HepG2 (cell line): ENCODE measurements around the gene GABARAPL2. TPM values are rescaled to one million over a fixed set of nuclear protein-coding genes. Genes with fewer than 3 reads are reported as not detected.

Experiments
- ASH2L ChIP-seq: fragments of 300-600, 200-600 bp; sonication (generic); IDR thresholded peaks from 2 replicates; pipeline ENCODE4 v1.7.0; 2017; ENCODE audit warnings: low read depth, mild to moderate bottlenecking, moderate library complexity, mixed read lengths, low read length; ENCODE audit not compliant: insufficient read length
- ATF7 ChIP-seq, 2 experiments: fragments of 450-650 bp in 1 of 2; sonication (generic) in 1 of 2; formaldehyde crosslinking in 1 of 2; IDR thresholded peaks; 2 replicates each; pipeline versions ENCODE4 v1.4.0 to v1.6.1; 2016 to 2020; ENCODE audit warnings: antibody characterized with exemption in 1 of 2, mild to moderate bottlenecking in 1 of 2, missing genetic modification reagents in 1 of 2
- KDM5B ChIP-seq: sonication (generic); formaldehyde crosslinking; IDR thresholded peaks from 2 replicates; pipeline ENCODE4 v1.4.0; 2020; ENCODE audit warnings: missing genetic modification reagents, mild to moderate bottlenecking, borderline replicate concordance
- LCORL ChIP-seq, 2 experiments: fragments of 450-650 bp in 1 of 2; sonication (generic) in 1 of 2; formaldehyde crosslinking in 1 of 2; IDR thresholded peaks; 2 replicates each; pipeline versions ENCODE4 v1.5.0 to v1.6.1; 2017 to 2020; ENCODE audit warnings: antibody characterized with exemption in 1 of 2, missing genetic modification reagents in 1 of 2
- MLLT10 ChIP-seq: sonication (generic); formaldehyde crosslinking; IDR thresholded peaks from 2 replicates; pipeline ENCODE4 v1.4.0; 2020; ENCODE audit warnings: missing genetic modification reagents
- MYPOP ChIP-seq: sonication (generic); formaldehyde crosslinking; IDR thresholded peaks from 2 replicates; pipeline ENCODE4 v1.8.1; 2023; ENCODE audit warnings: mild to moderate bottlenecking, moderate library complexity, missing genetic modification reagents
- PAWR ChIP-seq: sonication (generic); formaldehyde crosslinking; IDR thresholded peaks from 2 replicates; pipeline ENCODE4 v1.4.0; 2020; ENCODE audit warnings: missing genetic modification reagents, mild to moderate bottlenecking, borderline replicate concordance
- POLR2AphosphoS2 ChIP-seq: IDR thresholded peaks from 2 replicates; pipeline ENCODE4 v1.6.1; 2011; ENCODE audit warnings: low read depth, low read length, improper control_type of control experiment
- SAP130 ChIP-seq: IDR thresholded peaks from 2 replicates; pipeline ENCODE4 v1.6.1; 2016; ENCODE audit warnings: low read depth
- SCMH1 ChIP-seq: sonication (generic); formaldehyde crosslinking; IDR thresholded peaks from 2 replicates; pipeline ENCODE4 v1.9.0; 2021; ENCODE audit warnings: missing genetic modification reagents, mild to moderate bottlenecking, borderline replicate concordance
- SMAD9 ChIP-seq: sonication (generic); formaldehyde crosslinking; IDR thresholded peaks from 2 replicates; pipeline ENCODE4 v1.5.1; 2020; ENCODE audit warnings: mild to moderate bottlenecking, missing genetic modification reagents
- ZC3H4 ChIP-seq: sonication (generic); formaldehyde crosslinking; IDR thresholded peaks from 2 replicates; pipeline ENCODE4 v1.4.0; 2020; ENCODE audit warnings: missing genetic modification reagents, borderline replicate concordance
- ZNF224 ChIP-seq: sonication (generic); formaldehyde crosslinking; IDR thresholded peaks from 2 replicates; pipeline ENCODE4 v1.5.0; 2020; ENCODE audit warnings: mild to moderate bottlenecking, missing genetic modification reagents
- ZNF431 ChIP-seq: sonication (generic); formaldehyde crosslinking; IDR thresholded peaks from 2 replicates; pipeline ENCODE4 v1.9.0; 2022; ENCODE audit warnings: missing genetic modification reagents, low read depth, mild to moderate bottlenecking, borderline replicate concordance
- ZNF580 ChIP-seq: IDR thresholded peaks from 2 replicates; pipeline ENCODE4 v1.6.1; 2016; ENCODE audit warnings: low read depth, borderline replicate concordance
- ZNF607 ChIP-seq: sonication (generic); formaldehyde crosslinking; IDR thresholded peaks from 2 replicates; pipeline ENCODE4 v1.5.1; 2020; ENCODE audit warnings: missing genetic modification reagents, mild to moderate bottlenecking, borderline replicate concordance
- ZNF737 ChIP-seq: sonication (generic); formaldehyde crosslinking; IDR thresholded peaks from 2 replicates; pipeline ENCODE4 v1.5.0; 2020; ENCODE audit warnings: missing genetic modification reagents, mild to moderate bottlenecking, borderline replicate concordance
- ZNF747 ChIP-seq: sonication (generic); formaldehyde crosslinking; IDR thresholded peaks from 2 replicates; pipeline ENCODE4 v1.8.1; 2023; ENCODE audit warnings: missing genetic modification reagents, mild to moderate bottlenecking, borderline replicate concordance
- ZNF777 ChIP-seq: sonication (generic); formaldehyde crosslinking; IDR thresholded peaks from 2 replicates; pipeline ENCODE4 v1.4.0; 2020; ENCODE audit warnings: missing genetic modification reagents
- ZNF792 ChIP-seq: IDR thresholded peaks from 2 replicates; pipeline ENCODE4 v1.6.1; 2016
- ZNF883 ChIP-seq: sonication (generic); formaldehyde crosslinking; IDR thresholded peaks from 2 replicates; pipeline ENCODE4 v1.5.1; 2020; ENCODE audit warnings: mild to moderate bottlenecking, missing genetic modification reagents; ENCODE audit errors: not compliant biosample characterization
- polyA plus RNA-seq, 8 experiments: library from polyadenylated mRNA; depleted of rRNA in 3 of 8; stranded (reverse) in 7 of 8; unstranded in 1 of 8; fragments of >200 nt; fragmentation: Illumina TruSeq in 4 of 8; extraction: Trizol in 4 of 8; gene quantifications; 2 replicates each; pipeline versions ENCODE4 v1.2.1 to v1.2.3, GENCODE V29; 2011 to 2016; ENCODE audit warnings: low read depth in 4 of 8, missing spikeins in 1 of 8, mixed read lengths in 1 of 8; ENCODE audit not compliant: insufficient read depth in 1 of 8
- total RNA-seq, 5 experiments: library from RNA; depleted of rRNA; stranded (reverse); fragments of >200 nt; fragmentation: Illumina TruSeq; extraction: Trizol; gene quantifications; 2 replicates each; pipeline ENCODE4 v1.2.3, GENCODE V29; 2016; ENCODE audit warnings: low read depth in 1 of 5
- TF ChIP-seq, protein P1 (sequence below): sonication (generic); formaldehyde crosslinking; IDR thresholded peaks from 2 replicates; pipeline ENCODE4 v1.4.0; 2020; ENCODE audit warnings: mild to moderate bottlenecking, low read depth, missing genetic modification reagents

Gene GABARAPL2
- total and polyA plus RNA-seq, 2 of the 13 experiments (the other 11 are each of a cell fraction or from before 2014, with no cell fraction given): 76.4 to 83.0 TPM

GRCh38 chr16:75566040-75566757 is at the start of gene GABARAPL2 (continued):
- TF ChIP-seq, protein P1, sequence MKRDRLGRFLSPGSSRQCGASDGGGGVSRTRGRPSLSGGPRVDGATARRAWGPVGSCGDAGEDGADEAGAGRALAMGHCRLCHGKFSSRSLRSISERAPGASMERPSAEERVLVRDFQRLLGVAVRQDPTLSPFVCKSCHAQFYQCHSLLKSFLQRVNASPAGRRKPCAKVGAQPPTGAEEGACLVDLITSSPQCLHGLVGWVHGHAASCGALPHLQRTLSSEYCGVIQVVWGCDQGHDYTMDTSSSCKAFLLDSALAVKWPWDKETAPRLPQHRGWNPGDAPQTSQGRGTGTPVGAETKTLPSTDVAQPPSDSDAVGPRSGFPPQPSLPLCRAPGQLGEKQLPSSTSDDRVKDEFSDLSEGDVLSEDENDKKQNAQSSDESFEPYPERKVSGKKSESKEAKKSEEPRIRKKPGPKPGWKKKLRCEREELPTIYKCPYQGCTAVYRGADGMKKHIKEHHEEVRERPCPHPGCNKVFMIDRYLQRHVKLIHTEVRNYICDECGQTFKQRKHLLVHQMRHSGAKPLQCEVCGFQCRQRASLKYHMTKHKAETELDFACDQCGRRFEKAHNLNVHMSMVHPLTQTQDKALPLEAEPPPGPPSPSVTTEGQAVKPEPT (CRISPR knock-in tag): no peak; the same call in 1 of the 2 replicates
- TF ChIP-seq ATF7 (IDR thresholded peaks at IDR 0.05) (no peak), ATF7 (CRISPR knock-in tag; IDR thresholded peaks at IDR 0.05) (no peak), ZNF747 (CRISPR knock-in tag) (peak; percentile 80; the same call in 1 of the 2 replicates), ZNF792 (CRISPR knock-in tag) (peak; percentile 25; the same call in 1 of the 2 replicates), ZNF777 (CRISPR knock-in tag) (peak; percentile 83), ZNF224 (CRISPR knock-in tag) (no peak; the same call in 1 of the 2 replicates), SCMH1 (CRISPR knock-in tag) (no peak), PAWR (CRISPR knock-in tag) (no peak), ZNF883 (CRISPR knock-in tag) (peak; percentile 80), ZC3H4 (CRISPR knock-in tag) (no peak), MYPOP (CRISPR knock-in tag) (no peak; the same call in 1 of the 2 replicates), SMAD9 (CRISPR knock-in tag) (peak; percentile 65; the same call in 1 of the 2 replicates), POLR2AphosphoS2 (no peak), ZNF737 (CRISPR knock-in tag) (no peak), ASH2L (peak; percentile 94), SAP130 (CRISPR knock-in tag) (peak; percentile 92), ZNF607 (peak; percentile 90), LCORL (IDR thresholded peaks at IDR 0.05) (0 out of 2 replicates have a peak, but pooled peaks have one; percentile 2), LCORL (CRISPR knock-in tag; IDR thresholded peaks at IDR 0.05) (peak; percentile 53; the same call in 1 of the 2 replicates), ZNF431 (peak; percentile 81; the same call in 1 of the 2 replicates), MLLT10 (CRISPR knock-in tag) (no peak), ZNF580 (CRISPR knock-in tag) (peak; percentile 58; the same call in 1 of the 2 replicates), KDM5B (CRISPR knock-in tag) (peak; percentile 71; the same call in 1 of the 2 replicates)
